GM18909 (cell line): ENCODE results near the gene KNCN.

Experiments
- ATAC-seq: cut with Tn5 transposase; IDR thresholded peaks from one replicate; pipeline ENCODE4 v1.9.1; 2021; ENCODE audit warnings: mild to moderate bottlenecking; ENCODE audit not compliant: unreplicated experiment, poor library complexity

KNCN gene

DNA sequence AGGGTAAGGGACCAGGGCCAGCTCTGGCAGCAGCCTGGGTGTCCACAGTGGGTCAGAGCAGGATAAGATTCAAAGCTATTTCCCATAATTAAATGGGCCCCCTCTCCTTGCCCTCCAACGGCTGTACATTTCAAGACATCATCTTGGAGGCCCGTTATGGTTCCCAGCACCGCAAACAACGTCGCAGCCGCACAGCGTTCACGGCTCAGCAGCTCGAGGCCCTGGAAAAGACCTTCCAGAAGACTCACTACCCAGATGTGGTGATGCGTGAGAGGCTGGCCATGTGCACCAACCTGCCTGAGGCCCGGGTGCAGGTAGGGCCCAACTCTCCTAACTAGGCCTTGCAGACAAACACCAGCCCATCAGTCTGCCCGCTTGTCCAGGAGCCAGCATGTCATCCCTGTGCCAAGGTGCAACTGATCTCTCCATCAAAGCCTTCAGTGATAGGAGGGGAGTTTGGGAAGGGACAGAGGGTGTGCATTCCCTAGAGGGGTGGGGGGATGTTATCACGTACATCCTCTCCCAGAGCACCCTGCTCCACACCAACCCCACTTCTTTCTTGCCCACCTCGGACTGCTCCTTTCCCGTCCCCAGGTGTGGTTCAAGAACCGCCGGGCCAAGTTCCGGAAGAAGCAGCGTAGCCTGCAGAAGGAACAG is 41.0 kb downstream of the KNCN start:
- ATAC-seq: no peak

DNA sequence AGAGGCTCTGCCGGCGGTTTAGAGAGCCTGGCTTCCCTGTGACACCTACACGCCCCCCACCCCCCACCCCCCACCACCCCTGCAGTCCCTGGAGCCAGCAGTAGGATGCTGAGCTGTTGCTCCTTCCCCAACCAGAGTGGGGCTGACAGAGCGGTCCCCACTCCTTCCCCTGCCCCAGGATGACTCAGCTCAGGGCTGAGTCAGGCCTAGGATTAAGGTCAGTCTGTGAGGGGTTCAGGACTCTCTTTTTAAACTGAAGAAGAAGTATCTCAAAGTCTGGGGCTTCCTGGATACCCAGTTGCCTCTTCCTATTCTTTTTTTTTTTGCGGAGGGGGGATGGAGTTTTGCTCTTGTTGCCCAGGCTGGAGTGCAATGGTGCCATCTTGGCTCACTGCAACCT is 42.7 kb downstream of the KNCN start:
- no peak for ATAC-seq

DNA sequence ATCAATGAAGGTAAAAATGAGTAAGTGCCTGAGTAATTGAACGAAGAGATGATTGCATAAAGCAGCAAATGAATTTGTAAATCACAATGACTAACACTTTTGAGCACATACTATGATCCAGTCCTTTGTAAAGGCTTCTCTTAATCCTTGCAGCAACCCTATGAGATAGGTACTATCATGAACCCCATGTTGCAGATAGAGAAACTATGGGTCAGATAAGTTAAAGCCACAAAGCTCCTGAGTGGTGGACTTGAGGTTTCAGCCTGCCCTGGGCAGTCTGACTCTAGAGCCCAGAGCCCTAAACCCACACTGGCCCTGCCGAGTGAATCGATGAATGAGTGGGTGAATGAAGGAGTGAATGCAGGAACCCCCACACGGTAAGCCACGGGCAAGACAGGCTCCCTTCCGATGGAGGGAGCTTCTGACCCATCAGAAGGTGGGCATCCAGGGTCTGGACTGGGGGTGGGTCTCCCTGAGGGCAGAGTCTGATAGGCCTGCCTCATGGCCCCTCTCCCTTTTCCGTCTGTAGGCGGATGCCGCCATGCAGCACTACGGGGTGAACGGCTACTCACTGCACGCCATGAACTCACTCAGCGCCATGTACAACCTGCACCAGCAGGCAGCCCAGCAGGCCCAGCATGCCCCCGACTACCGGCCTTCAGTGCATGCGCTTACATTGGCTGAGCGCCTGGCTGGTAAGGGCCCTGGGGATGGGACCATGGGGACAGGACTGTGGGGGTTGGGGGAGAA is 44.8 kb downstream of the KNCN start:
- no peak for ATAC-seq

DNA sequence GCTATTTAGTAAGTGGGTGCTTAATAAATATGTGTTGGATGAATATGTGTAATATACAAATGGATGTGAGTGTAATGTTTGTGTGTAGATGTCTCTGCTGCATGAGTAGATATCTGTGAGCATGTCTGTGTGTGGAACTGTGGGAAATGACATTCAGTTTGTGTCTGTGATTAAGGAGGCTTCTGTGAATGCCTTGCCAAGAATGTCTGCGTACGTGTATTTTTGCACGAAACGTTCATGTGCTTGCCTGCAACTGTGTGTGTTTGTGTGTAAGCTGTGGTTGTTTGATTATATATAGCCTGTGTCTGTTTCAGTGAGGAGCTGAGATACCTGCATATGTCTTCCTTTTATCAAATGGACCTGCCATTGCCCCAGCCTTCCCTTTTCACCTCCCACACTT is 48.0 kb downstream of the KNCN start:
- no peak for ATAC-seq

DNA sequence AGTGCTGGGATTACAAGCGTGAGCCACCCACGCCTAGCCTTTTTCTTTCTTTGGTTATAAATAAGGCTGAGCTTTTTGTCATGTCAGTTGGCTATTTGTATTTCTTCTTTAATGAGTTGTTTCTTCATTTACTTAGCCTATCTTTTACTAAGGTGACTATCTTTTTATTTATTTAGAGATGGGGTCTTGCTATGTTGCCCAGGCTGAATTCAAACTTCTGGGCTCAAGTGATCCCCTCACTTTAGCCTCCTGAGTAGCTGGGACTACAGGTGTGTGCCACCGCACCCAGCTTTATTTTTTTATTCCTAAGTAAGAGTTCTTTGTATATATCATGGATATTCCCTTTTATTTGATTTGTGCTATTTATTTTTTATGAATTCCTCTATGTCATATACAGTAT is 49.9 kb downstream of the KNCN start:
- no peak for ATAC-seq

DNA sequence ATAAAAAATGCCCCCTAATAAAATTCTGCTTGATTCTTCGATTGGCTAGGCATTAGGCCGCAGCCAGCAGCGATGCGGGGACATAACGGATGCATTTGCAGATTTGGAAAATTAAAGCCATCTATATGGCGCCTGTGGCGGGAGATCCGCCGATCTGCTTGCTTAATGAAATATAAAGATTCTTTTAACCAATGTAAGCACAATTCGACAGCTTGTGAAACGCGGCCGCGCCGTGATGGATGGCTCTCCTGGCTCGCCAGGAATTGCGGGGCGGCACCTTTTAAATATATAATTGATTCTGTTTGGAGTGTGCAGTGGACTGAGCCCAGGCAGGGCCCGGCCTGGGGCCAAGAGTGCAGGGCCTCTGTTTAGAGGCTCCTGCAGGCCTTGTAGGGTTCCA is 53.8 kb downstream of the KNCN start:
- no peak for ATAC-seq

DNA sequence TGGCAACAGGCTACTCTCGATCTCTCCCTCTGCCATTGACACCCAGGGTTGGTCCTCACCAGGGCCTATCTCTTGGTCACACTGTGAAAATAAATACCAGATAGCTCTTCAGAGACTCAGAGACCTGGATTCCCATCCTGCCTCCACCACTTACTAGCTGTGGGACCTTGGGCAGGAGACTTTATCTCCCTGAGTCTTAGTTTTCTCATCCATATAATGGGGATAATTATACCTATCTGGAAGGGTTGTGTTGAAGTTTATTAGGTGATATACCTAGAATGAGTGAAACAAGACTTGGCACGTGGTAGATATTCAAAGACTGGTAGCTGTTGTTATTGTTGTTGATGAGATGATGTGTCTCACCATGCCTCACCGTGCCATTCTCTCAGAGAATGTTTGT is 54.4 kb downstream of the KNCN start:
- no peak for ATAC-seq

DNA sequence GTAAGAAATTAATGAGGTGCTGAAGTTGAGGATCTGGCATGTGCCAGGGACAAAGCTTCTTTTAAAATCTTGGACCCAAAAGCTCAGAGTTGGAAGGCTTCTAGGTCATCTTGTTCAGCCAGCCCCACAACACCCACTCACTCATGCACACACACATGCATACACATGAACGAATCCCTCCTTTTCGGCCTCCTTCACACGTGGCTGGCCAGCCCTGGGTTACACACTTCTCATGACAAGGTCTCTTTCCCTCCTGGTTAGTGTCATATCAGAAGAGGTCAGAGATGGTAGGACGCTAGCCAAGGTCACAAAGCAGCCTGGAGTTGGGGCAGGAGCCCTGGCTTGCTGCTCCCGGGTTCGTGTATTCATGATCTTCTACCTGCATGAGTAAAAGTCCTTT is 54.9 kb downstream of the KNCN start:
- ATAC-seq: no peak

DNA sequence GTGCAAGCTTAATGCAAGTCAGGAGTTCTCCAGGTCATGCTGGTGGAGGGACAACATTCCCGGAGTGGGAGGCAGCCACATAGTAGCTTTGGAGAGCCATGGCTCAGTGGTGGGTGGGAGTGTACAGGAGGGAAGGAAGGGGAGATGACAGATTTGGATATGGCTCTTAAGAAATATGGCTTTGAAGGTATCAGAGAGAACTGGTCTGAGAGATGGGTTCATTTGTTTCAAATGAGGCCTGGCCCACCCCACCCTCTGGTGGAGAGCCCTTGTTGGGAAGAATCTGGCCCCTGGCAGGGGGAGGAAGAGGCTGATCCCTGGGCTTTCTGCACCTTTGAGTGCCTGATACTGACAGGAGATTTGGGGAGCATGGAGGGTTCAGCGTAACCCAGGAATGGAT is 55.7 kb downstream of the KNCN start:
- no peak for ATAC-seq
